ENCODE results near the gene BLOC1S1. TPM values are rescaled to one million over a fixed set of nuclear protein-coding genes. Genes with fewer than 3 reads are reported as not detected.

BLOC1S1 gene
- total RNA-seq, 4 donors from 2014 or later = 114 to 167 (median 138) TPM

- peak; percentile 90 to 94 for DNase-seq (ENCODE audit: low spot score in 2 of 2)
- peak overlapping the region; percentile 19 for H3K4me3 ChIP-seq (ENCODE audit: low read depth, poor library complexity, severe bottlenecking)
- TF ChIP-seq POLR2A (IDR thresholded peaks at IDR 0.05) = no peak
- peak in 1 of 3 donors; percentile 86 for TF ChIP-seq CTCF (IDR thresholded peaks at IDR 0.05)
- intact Hi-C loops (cut with DNase I; ENCODE audit: low total_unique reads) = loop anchor here (5.0 kb wide), 1 partner anchor 204 kb away; no protein-coding TSS in a partner anchor
- 2 to 3% methylated on average over 14 of the region's 14 CpGs for WGBS, 2 donors
Measured at GRCh38 chr12:55738123-55739024, 22.5 kb downstream of the BLOC1S1 start.

- TF ChIP-seq POLR2A (IDR thresholded peaks at IDR 0.05) = no peak
- no peak for TF ChIP-seq CTCF (IDR thresholded peaks at IDR 0.05)
- WGBS, 2 donors = 61 to 78% methylated on average over 2 of the region's 2 CpGs
- DNase-seq (ENCODE audit: low spot score in 2 of 2) = no peak
- H3K4me3 ChIP-seq (ENCODE audit: low read depth, poor library complexity, severe bottlenecking) = no peak overlapping the region
- intact Hi-C loops (cut with DNase I; ENCODE audit: low total_unique reads) = loop anchor here (5.0 kb wide), 1 partner anchor 203 kb away; no protein-coding TSS in a partner anchor
Measured at GRCh38 chr12:55739025-55739378, 23.2 kb downstream of the BLOC1S1 start.

- 26 to 32% methylated on average over 3 of the region's 3 CpGs for WGBS, 2 donors
- TF ChIP-seq CTCF (IDR thresholded peaks at IDR 0.05) = no peak
- intact Hi-C loops (cut with DNase I; ENCODE audit: low total_unique reads) = no loop called here
- H3K4me3 ChIP-seq (ENCODE audit: low read depth, poor library complexity, severe bottlenecking) = no peak overlapping the region
- DNase-seq (ENCODE audit: low spot score in 2 of 2) = peak in 1 of 2 donors; percentile 49
Measured at GRCh38 chr12:55741931-55742680, 26.3 kb downstream of the BLOC1S1 start.

GRCh38 chr12:55742719-55743405, 27.0 kb downstream of the BLOC1S1 start, which contains the start of gene GDF11:
Gene GDF11, plus strand, starts transcription at chr12:55743122. Its CDS starts 195 bp downstream, at chr12:55743317.
- peak in 1 of 2 donors; percentile 93 for DNase-seq (ENCODE audit: low spot score in 2 of 2)
- intact Hi-C loops (cut with DNase I; ENCODE audit: low total_unique reads) = no loop called here
- H3K4me3 ChIP-seq (ENCODE audit: low read depth, poor library complexity, severe bottlenecking) = peak within 1 kb of the TSS; percentile 44
- 0 to 1% methylated on average over 17 of the region's 53 CpGs for WGBS, 2 donors
- no peak for TF ChIP-seq CTCF (IDR thresholded peaks at IDR 0.05)
- TF ChIP-seq POLR2A (IDR thresholded peaks at IDR 0.05) = no peak
